Hindlimb muscle (tissue), 1 donor: Measurements from ENCODE around the gene EEF1E1. TPM values are rescaled to one million over a fixed set of nuclear protein-coding genes. Genes with fewer than 3 reads are reported as not detected.

ENCODE experiments used
- DNase-seq: peaks from one replicate; pipeline ENCODE4 v3.0.0-alpha.2; 2013
- polyA plus RNA-seq: library from polyadenylated mRNA; unstranded; fragments of 120-200 nt; gene quantifications from one replicate; pipeline ENCODE4 v1.2.1, GENCODE V29; 2013; ENCODE audit not compliant: insufficient read length

Gene EEF1E1
- 18.2 TPM for polyA plus RNA-seq

- DNase-seq, result peak; percentile 92
These were observed at the start of gene EEF1E1 for GRCh38 chr6:8102122-8102958. EEF1E1 (minus strand) TSS chr6:8102548; CDS start chr6:8102521, 27 bp downstream.

GRCh38 chr6:8149350-8149749 lies 47.0 kb upstream of the EEF1E1 start:
- no peak for DNase-seq

- DNase-seq, result no peak
These were observed 41.6 kb upstream of the EEF1E1 start for GRCh38 chr6:8143945-8144344.

DNA sequence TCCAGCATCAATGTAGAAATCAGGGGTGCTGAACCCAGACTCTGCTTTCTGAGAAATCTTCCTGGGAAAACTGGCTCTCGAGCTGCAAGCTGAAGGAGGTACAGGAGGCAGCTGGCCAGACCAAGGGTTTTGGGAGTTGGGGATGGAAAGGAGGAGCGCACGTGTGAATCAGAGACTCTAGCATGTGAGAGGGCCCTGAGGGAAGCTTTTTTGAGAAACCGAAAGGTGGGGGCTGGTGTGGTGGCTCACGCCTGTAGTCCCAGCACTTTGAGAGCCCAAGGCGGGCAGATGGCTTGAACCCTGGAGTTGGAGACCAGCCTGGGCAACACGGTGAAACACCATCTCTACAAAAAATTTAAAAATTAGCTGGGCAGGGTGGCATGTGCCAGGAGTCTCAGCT lies 37.1 kb upstream of the EEF1E1 start:
- no peak for DNase-seq

GRCh38 chr6:8137529-8137939 lies 35.2 kb upstream of the EEF1E1 start:
- DNase-seq, result no peak

DNA sequence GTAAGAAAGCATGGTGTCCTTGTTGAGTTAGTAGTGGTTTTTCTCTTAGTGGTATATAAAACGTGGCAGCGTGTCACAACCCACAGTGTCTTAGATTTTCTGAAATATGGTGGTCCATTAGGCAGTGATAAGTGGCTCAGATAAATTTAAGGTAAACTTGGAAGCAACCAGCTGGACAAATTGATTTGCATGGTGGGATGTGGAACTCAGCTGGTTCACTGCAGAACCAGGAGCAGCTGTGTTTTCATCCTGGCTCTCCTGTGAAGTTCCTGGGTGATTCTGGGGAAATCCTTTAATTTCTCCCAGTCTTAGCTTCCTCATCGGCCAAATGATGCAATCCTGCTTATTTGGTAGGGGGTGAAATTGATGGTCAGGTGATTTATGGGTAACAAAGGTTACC lies 32.9 kb upstream of the EEF1E1 start:
- no peak for DNase-seq

GRCh38 chr6:8132130-8132529 lies 29.8 kb upstream of the EEF1E1 start:
- no peak for DNase-seq

DNA sequence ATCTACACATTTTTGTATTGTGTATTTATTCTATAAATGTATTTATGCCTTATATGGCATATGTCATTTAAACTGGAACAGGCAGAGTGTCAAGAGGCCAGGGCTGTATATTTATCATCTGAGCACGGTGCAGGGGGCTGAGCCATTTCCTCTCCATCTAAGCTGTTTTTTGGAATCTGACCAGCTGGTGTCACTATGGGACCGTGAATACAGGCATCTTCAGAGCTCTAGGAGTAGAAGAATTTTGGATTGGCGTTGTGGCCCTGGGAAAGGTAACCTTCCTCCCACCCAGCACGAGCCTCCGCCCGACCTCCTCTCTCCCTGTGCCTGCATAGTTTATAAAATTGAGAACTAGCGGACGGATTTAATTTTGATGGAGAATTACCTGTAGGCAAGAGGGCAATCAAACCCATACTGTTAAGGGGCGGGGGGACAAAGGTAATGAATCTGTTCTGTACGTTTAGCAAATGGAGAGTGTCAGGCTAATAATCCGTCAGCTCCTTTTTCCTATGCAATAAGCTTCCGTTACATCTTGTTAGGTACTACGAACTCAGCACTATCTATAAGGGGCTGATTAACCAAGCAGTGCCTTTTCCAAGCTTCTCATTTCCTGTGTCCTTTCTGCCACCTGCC lies 29.0 kb upstream of the EEF1E1 start:
- DNase-seq, result peak; percentile 27

- DNase-seq, result no peak
These were observed 28.1 kb upstream of the EEF1E1 start for GRCh38 chr6:8130399-8130798.

DNA sequence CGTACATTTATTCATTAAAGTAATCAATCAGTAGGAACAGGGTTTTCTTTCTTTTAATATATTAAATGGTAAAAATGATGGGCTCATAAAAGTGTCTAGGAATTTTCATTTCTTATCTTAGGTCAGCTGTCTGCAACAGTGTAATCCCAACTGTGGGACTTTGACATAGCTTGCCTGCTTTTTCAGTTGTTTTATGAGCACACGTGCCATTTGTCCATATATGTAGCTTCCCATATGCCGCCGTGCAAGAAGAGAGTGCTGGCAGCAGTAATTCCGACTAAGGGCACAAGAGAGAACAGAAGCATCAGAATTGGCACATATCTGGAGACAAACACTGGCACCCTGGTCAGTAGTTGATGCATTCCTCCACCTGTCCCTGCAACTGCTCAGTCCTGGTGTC lies 20.9 kb upstream of the EEF1E1 start:
- no peak for DNase-seq

- no peak for DNase-seq
These were observed 12.6 kb upstream of the EEF1E1 start for GRCh38 chr6:8114956-8115355.

DNA sequence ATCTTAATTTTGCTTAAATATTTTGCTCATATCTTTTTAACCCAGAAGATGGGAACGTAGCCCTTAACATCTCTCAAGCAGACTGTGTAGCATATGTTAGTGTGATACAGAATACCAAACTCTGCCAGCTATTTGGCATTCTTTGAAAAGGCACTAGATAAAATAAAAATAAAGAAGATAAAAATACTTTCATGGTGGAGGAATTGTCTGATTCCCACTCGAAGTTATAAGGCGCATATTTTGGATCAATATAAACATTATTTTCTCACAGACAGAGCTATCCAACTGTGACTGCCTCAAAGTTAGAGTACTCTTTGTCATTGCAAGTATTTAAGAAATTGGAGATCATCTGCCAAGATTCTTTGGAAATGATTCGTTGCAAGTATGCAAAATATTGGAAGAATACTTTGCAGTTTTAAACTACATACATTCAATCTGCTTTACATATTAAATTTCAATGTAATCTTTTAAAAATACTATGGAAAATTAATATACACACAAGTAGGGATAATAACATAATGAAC lies 10.8 kb upstream of the EEF1E1 start:
- no peak for DNase-seq

DNA sequence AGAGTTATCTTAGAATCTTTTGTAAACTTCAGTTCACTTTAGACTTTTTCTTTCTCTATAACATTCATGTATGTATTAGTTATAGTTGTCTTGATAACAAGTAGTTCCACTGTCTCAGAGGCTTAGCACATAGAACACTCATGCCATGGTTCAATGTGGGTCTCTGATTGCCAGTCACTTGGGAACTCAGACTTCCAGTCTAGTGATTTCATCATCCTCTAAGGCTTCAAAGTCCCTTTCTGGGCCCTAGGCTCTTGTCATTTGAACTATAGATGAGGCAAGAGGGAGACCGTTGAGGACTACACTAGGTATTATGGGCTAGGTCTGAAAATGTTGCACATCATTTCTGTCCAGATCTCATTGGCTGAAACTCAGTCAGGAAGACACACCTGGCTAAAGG lies 8.4 kb upstream of the EEF1E1 start:
- no peak for DNase-seq

DNA sequence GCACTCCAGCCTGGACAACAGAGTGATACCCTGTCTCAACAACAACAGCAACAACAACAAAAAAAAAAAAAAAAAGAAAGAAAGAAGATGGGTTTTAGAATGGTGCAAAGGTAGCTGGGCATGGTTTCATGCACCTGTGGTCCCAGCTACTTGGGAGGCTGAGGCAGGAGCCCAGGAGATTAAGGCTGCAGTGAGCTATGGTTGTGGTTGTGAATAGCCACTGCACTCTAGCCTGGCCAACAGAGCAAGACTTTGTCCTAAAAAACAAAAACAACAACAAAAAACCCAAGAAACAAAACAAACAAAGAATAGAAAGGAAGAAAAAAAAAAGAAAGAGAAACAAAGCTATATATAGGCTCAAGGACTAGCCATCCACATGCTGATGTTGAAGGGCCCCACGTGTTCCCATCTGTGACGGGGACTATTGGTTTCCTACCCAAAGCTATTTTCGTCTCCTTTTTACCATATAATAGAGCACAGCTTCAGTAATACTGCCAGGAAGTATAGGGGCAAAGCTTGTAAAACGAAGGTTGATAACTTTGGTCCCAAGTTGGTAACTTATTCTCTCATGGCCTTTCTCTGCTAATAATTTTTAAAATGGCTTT lies 7.9 kb upstream of the EEF1E1 start:
- DNase-seq, result no peak

DNA sequence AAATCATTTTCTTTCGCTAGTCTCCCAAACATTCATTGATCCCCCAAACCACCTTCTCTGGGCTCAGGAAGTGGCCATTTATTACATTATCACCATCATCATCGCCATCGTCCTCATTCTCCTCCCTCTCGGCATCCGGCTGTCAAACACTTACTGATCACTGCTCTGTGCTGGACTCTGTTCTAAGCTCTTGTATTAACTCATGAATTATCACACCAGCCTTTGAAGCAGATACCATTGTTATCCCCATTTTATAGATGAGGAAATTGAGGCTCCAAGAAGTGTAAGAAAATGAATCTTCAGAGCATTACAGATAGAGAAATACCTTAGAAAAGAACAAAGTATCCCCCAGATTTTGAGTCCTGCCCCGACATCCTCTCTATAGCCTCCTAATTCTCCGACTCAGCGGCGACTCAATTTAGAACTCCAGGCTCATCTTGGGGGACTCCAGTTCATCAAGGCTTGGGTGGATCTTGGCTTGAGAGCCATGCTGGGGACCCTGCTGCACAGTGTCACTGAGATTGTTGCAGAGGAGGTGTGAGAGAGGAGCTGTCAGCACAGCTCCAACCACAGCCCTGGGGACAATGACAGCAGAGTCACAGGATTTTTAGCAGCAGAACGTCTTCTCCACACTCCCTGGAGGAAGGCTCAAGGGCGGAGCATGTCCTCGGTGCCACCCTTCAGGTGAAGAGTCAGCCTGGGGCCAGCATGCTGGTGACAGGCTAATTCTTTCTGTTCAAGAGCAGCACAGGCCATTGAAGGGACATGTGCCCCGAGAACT lies 6.6 kb upstream of the EEF1E1 start:
- no peak for DNase-seq

- DNase-seq, result no peak
These were observed 5.8 kb upstream of the EEF1E1 start for GRCh38 chr6:8108031-8108660.

DNA sequence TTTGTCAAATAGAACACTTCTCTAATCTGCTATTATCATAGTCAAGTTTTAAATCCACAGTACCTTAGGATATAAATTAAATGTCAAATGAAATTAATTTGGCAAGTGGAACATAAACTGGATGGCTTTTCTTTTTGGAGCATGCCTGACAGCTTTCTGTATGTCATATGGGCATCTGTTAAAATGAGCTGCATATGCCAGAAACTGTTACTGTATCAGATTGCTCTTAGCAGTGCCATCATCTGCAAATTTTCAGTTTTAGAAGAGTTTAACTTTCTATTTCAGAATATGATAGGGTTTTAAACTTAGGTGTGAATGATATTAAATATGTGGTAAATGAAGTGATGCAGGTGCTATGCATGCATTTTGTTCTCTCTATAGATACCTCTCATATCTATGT lies 3.4 kb upstream of the EEF1E1 start:
- no peak for DNase-seq

GRCh38 chr6:8103726-8104125 lies 1.4 kb upstream of the EEF1E1 start:
- no peak for DNase-seq

DNA sequence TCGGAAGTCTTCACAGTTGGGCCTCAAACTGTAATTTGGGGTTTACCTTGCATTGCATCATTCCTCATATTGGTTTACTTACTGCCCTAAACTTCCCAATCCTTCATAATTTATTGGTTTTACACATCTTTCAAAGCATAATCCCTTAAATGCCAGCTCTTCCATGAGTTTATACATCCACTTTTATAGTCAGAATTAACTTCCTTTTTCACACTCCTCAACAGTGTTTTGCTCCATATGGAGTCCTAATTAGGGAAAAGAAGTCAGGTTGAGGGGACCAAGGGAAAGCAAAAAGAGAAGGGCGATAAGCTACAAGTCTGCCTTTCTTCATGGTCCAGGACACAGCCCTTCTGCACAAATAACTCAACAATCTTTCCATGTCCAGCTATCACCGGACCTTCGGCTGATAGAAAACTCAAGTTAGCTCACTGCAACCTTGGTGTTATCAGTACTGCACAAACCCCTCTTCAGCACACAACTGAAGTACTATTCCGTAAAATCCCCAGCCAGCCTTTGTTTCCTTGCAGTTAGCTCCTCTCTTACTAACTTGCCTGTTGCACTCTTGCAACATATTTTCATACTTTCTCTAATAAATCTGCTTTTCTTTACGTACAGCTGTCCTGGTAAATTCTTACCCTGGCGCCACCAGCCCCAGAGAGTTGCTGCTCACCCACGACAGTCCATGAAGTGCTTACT lies 2.0 kb downstream of the EEF1E1 start:
- DNase-seq, result no peak

GRCh38 chr6:8090650-8091049 lies 11.7 kb downstream of the EEF1E1 start:
- DNase-seq, result no peak

GRCh38 chr6:8088886-8089285 lies 13.5 kb downstream of the EEF1E1 start:
- DNase-seq, result no peak
